Measurements from ENCODE around the gene LPIN3.
"Not testable (repeated sequence)": the region's sequence is repeated elsewhere in the genome, so short reads cannot be mapped to it uniquely, and the experiment has no call there.

LPIN3 gene

DNA sequence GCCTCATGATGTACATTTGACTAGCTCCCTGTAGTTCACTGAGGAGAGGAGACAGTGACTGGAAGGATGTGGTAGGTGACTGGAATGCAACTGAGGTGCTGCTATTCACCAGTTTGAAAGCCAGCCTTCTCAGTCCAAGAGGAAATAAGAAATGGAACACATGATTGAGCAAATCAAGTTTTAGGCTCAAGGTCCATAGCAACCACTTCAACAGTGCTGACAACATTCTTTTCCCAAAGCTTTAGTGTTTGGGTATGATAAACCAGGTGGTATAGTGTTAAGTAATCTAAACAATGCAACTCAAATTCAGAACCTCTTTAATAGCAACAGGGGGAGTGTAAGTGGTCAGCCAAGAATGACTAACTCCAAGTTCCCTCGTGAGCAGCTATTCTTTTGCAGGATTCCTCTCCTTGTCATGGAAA, 32.3 kb upstream of the LPIN3 start:
- Histone ChIP-seq H2AFZ (ENCODE audit: low read length) (no peak overlapping the region), H3K4me2 (ENCODE audit: low read depth, low read length) (no peak overlapping the region), H3K79me2 (ENCODE audit: low read length) (peaks cover 48% of the 10 kb centered on the region), H3K4me3 (ENCODE audit: low read length) (no peak overlapping the region), H3K27me3 (replicated peaks; ENCODE audit: insufficient read depth, low read length) (no peaks in the 10 kb centered on the region), H3K9me2 (replicated peaks; ENCODE audit: insufficient read depth, low read length) (no peaks in the 10 kb centered on the region; the same call in 1 of the 2 replicates), H3K4me1 (ENCODE audit: low read length) (peaks cover 5% of the 10 kb centered on the region; the same call in 1 of the 2 replicates), H3K36me3 (replicated peaks; ENCODE audit: insufficient read depth, low read length) (no peaks in the 10 kb centered on the region), H4K20me1 (ENCODE audit: insufficient read depth, low read length) (no peaks in the 10 kb centered on the region), H3F3A (ENCODE audit: insufficient read depth, low read length) (no peaks in the 10 kb centered on the region), H3K9me3 (replicated peaks; ENCODE audit: insufficient read depth, low read length) (no peaks in the 10 kb centered on the region), H3K27ac (ENCODE audit: low read length) (no peak overlapping the region), H3K9ac (ENCODE audit: low read length) (no peak overlapping the region)
- no peak for DNase-seq
- no peak for TF ChIP-seq EZH2 (optimal IDR thresholded peaks at IDR 0.05; ENCODE audit: low read depth, low read length)

GRCh38 chr20:41308726-41309413, 31.8 kb upstream of the LPIN3 start:
- Histone ChIP-seq H2AFZ (ENCODE audit: low read length) (no peak overlapping the region), H3K9me2 (replicated peaks; ENCODE audit: insufficient read depth, low read length) (no peaks in the 10 kb centered on the region; the same call in 1 of the 2 replicates), H3K4me2 (ENCODE audit: low read depth, low read length) (no peak overlapping the region), H3K36me3 (replicated peaks; ENCODE audit: insufficient read depth, low read length) (no peaks in the 10 kb centered on the region), H3K27me3 (replicated peaks; ENCODE audit: insufficient read depth, low read length) (no peaks in the 10 kb centered on the region), H4K20me1 (ENCODE audit: insufficient read depth, low read length) (no peaks in the 10 kb centered on the region), H3K79me2 (ENCODE audit: low read length) (peaks cover 42% of the 10 kb centered on the region), H3F3A (ENCODE audit: insufficient read depth, low read length) (no peaks in the 10 kb centered on the region), H3K27ac (ENCODE audit: low read length) (no peak overlapping the region), H3K9ac (ENCODE audit: low read length) (no peak overlapping the region), H3K4me3 (ENCODE audit: low read length) (no peak overlapping the region), H3K4me1 (ENCODE audit: low read length) (peaks cover 5% of the 10 kb centered on the region; the same call in 1 of the 2 replicates), H3K9me3 (replicated peaks; ENCODE audit: insufficient read depth, low read length) (no peaks in the 10 kb centered on the region)
- no peak for DNase-seq
- no peak for TF ChIP-seq EZH2 (optimal IDR thresholded peaks at IDR 0.05; ENCODE audit: low read depth, low read length)
- TF ChIP-seq, protein P1, sequence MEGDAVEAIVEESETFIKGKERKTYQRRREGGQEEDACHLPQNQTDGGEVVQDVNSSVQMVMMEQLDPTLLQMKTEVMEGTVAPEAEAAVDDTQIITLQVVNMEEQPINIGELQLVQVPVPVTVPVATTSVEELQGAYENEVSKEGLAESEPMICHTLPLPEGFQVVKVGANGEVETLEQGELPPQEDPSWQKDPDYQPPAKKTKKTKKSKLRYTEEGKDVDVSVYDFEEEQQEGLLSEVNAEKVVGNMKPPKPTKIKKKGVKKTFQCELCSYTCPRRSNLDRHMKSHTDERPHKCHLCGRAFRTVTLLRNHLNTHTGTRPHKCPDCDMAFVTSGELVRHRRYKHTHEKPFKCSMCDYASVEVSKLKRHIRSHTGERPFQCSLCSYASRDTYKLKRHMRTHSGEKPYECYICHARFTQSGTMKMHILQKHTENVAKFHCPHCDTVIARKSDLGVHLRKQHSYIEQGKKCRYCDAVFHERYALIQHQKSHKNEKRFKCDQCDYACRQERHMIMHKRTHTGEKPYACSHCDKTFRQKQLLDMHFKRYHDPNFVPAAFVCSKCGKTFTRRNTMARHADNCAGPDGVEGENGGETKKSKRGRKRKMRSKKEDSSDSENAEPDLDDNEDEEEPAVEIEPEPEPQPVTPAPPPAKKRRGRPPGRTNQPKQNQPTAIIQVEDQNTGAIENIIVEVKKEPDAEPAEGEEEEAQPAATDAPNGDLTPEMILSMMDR (IDR thresholded peaks at IDR 0.05; ENCODE audit: low read length), result no peak
- TF ChIP-seq EZH2phosphoT487 (IDR thresholded peaks at IDR 0.05; ENCODE audit: low read length), result no peak

DNA sequence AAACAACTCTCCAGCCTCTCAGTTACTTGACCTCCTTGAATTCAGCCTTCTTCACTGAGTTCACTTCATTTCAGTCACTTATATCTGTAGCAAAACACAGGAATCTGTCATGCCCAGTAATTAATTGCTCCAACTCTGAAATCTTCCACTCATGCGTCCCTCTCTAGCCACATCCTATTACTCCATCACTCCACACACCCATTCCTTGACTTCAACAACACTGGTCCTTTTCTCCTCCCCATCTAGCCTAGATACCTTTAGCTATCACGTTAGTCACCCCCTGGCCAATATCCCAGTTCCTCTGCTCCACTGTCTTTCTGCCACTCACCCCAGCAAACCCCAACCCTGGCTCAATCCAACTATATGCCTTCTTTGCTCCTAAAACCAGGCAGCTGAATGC, 30.8 kb upstream of the LPIN3 start:
- no peaks in the 10 kb centered on the region for H3K4me1 ChIP-seq (ENCODE audit: low read length)
- H3K9me2 ChIP-seq (replicated peaks; ENCODE audit: insufficient read depth, low read length), result no peaks in the 10 kb centered on the region; the same call in 1 of the 2 replicates
- no peak for DNase-seq
- H3K27me3 ChIP-seq (replicated peaks; ENCODE audit: insufficient read depth, low read length), result no peaks in the 10 kb centered on the region
- H3F3A ChIP-seq (ENCODE audit: insufficient read depth, low read length), result no peaks in the 10 kb centered on the region
- no peak overlapping the region for H3K9ac ChIP-seq (ENCODE audit: low read length)
- no peak overlapping the region for H3K4me3 ChIP-seq (ENCODE audit: low read length)
- H4K20me1 ChIP-seq (ENCODE audit: insufficient read depth, low read length), result no peaks in the 10 kb centered on the region
- H3K79me2 ChIP-seq (ENCODE audit: low read length), result peaks cover 38% of the 10 kb centered on the region
- TF ChIP-seq, protein P1 (IDR thresholded peaks at IDR 0.05; ENCODE audit: low read length), result no peak
- TF ChIP-seq EZH2 (optimal IDR thresholded peaks at IDR 0.05; ENCODE audit: low read depth, low read length) (no peak), EZH2phosphoT487 (IDR thresholded peaks at IDR 0.05; ENCODE audit: low read length) (no peak)
- H3K4me2 ChIP-seq (ENCODE audit: low read depth, low read length), result no peak overlapping the region
- no peaks in the 10 kb centered on the region for H3K9me3 ChIP-seq (replicated peaks; ENCODE audit: insufficient read depth, low read length)
- H3K27ac ChIP-seq (ENCODE audit: low read length), result no peak overlapping the region
- no peaks in the 10 kb centered on the region for H3K36me3 ChIP-seq (replicated peaks; ENCODE audit: insufficient read depth, low read length)
- no peak overlapping the region for H2AFZ ChIP-seq (ENCODE audit: low read length)

DNA sequence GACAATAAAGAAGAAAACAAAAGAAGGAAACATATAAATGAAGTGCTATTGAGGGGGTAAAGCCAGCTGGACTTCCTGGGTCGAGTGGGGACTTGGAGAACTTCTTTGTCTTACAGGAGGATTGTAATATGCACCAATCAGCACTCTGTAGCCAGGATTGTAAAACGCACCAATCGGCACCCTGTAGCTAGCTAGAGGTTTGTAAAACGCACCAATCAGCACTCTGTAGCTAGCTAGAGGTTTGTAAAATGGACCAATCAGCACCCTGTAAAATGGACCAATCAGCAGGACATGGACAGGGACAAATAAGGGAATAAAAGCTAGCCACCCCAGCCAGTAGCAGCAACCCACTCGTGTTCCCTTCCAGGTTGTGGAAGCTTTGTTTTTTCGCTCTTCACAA, 28.6 kb upstream of the LPIN3 start:
- not testable (repeated sequence) for H3K36me3 ChIP-seq (replicated peaks; ENCODE audit: insufficient read depth, low read length); H2AFZ ChIP-seq (ENCODE audit: low read length); H3K4me2 ChIP-seq (ENCODE audit: low read depth, low read length); H3K4me1 ChIP-seq (ENCODE audit: low read length); H3K27ac ChIP-seq (ENCODE audit: low read length); H3K27me3 ChIP-seq (replicated peaks; ENCODE audit: insufficient read depth, low read length); DNase-seq; H3F3A ChIP-seq (ENCODE audit: insufficient read depth, low read length); H3K9me3 ChIP-seq (replicated peaks; ENCODE audit: insufficient read depth, low read length); H4K20me1 ChIP-seq (ENCODE audit: insufficient read depth, low read length); H3K9ac ChIP-seq (ENCODE audit: low read length); H3K9me2 ChIP-seq (replicated peaks; ENCODE audit: insufficient read depth, low read length); H3K4me3 ChIP-seq (ENCODE audit: low read length)
- peaks cover 47% of the 10 kb centered on the region for H3K79me2 ChIP-seq (ENCODE audit: low read length)
